Ectodermal cell (in vitro differentiated cells): ENCODE measurements around the gene CCDC159. TPM values are rescaled to one million over a fixed set of nuclear protein-coding genes. Genes with fewer than 3 reads are reported as not detected.
"Not testable (repeated sequence)": the region's sequence is repeated elsewhere in the genome, so short reads cannot be mapped to it uniquely, and the experiment has no call there.

ENCODE experiments used
- H3K27ac ChIP-seq: 2 replicates; pipeline ENCODE4 v1.7.0; 2013; ENCODE audit warnings: mild to moderate bottlenecking, low read depth, low read length; ENCODE audit not compliant: insufficient read depth, poor library complexity, severe bottlenecking
- H3K27me3 ChIP-seq: 2 replicates; pipeline ENCODE4 v1.7.0; 2013; ENCODE audit warnings: mild to moderate bottlenecking, low read length; ENCODE audit not compliant: insufficient read depth, control insufficient read depth, poor library complexity, severe bottlenecking
- H3K36me3 ChIP-seq: one replicate; pipeline ENCODE4 v1.7.0; 2013; ENCODE audit warnings: low read length; ENCODE audit not compliant: control insufficient read depth, insufficient read depth
- H3K4me1 ChIP-seq: one replicate; pipeline ENCODE4 v1.7.0; 2013; ENCODE audit warnings: low read length; ENCODE audit not compliant: control insufficient read depth, insufficient read depth
- H3K4me3 ChIP-seq: 2 replicates; pipeline ENCODE4 v1.7.0; 2013; ENCODE audit warnings: low read depth, low read length, control low read depth; ENCODE audit not compliant: insufficient read depth
- H3K9me3 ChIP-seq: 2 replicates; pipeline ENCODE4 v1.7.0; 2013; ENCODE audit warnings: mild to moderate bottlenecking, low read length, moderate library complexity; ENCODE audit not compliant: control insufficient read depth
- WGBS, 2 experiments: methylation state at CpG; one replicate each; pipeline ENCODE4 v1.1.7; 2013; ENCODE audit warnings: missing lambda C conversion rate in 2 of 2; 5-methylcytosine and 5-hydroxymethylcytosine counted together
- polyA plus RNA-seq, 4 experiments: library from polyadenylated mRNA; stranded (reverse); fragments of 50-300 nt; gene quantifications; one replicate each; pipeline ENCODE4 v1.2.3, GENCODE V29; 2013

Gene CCDC159, protein sequence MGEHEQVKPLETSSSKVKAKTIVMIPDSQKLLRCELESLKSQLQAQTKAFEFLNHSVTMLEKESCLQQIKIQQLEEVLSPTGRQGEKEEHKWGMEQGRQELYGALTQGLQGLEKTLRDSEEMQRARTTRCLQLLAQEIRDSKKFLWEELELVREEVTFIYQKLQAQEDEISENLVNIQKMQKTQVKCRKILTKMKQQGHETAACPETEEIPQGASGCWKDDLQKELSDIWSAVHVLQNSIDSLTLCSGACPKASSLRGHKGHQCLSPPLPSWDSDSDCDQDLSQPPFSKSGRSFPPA
- polyA plus RNA-seq (2013, experiment 1 of 4), result 8.9 TPM
- polyA plus RNA-seq (2013, experiment 2 of 4), result 11.5 TPM
- polyA plus RNA-seq (2013, experiment 3 of 4), result 8.6 TPM
- polyA plus RNA-seq (2013, experiment 4 of 4), result 11.9 TPM

DNA sequence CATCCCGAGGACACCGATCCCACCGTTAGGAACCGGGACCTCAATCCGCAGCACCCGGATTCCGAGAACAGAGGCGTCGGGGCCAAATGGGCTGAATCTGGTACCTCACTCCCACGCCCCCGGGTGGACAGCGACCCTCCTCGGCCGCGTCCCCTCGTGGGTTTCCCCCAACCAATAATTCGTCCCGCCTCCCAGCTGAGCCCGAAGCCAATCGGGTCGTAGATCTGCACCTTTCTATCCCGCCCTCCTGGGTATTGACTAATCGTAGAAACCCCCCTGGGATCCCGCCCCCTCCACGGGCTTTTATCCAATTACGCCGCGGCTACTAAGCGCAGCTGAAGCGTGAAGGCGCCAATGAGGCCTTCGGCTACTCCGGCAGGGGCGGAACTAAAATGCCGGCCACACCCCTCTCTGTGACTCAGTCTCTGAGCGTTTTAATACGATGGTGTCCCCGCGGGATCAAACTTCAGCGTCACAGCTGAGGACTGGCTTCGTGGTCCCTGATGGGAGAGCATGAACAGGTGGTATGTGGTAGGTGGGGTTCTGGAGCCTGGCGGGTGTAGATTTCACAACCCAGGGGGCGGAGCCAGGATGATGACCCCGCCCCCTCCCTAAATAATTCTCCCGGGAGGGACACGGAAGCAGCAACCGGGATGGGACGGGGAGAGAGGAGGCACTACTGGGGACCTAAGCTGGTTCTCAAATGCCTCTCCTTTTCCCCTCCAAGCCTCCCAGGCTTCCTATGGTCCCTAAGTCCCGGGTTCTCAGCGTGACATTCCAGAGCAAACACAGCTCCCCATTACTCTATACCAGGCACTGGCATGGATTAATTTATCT, at the start of gene CCDC159, which contains the start of gene TMEM205:
CCDC159 (plus strand) TSS at position 416 of the 837 bp plus-strand sequence; CDS start at position 504, 88 bp downstream.
TMEM205 (minus strand) TSS at position 165 of the 837 bp plus-strand sequence. CDS start 649 bp downstream, outside the sequence.
- Histone ChIP-seq H3K4me1 (peaks cover 5% of the 10 kb centered on the region), H3K27ac (no peak within 1 kb of the TSS), H3K9me3 (no peaks in the 10 kb centered on the region), H3K4me3 (peak within 1 kb of the TSS; percentile 53), H3K36me3 (peaks cover 2% of the 10 kb centered on the region), H3K27me3 (no peaks in the 10 kb centered on the region)
- 0% methylated on average over 50 of the region's 50 CpGs for WGBS, 2 experiments

DNA sequence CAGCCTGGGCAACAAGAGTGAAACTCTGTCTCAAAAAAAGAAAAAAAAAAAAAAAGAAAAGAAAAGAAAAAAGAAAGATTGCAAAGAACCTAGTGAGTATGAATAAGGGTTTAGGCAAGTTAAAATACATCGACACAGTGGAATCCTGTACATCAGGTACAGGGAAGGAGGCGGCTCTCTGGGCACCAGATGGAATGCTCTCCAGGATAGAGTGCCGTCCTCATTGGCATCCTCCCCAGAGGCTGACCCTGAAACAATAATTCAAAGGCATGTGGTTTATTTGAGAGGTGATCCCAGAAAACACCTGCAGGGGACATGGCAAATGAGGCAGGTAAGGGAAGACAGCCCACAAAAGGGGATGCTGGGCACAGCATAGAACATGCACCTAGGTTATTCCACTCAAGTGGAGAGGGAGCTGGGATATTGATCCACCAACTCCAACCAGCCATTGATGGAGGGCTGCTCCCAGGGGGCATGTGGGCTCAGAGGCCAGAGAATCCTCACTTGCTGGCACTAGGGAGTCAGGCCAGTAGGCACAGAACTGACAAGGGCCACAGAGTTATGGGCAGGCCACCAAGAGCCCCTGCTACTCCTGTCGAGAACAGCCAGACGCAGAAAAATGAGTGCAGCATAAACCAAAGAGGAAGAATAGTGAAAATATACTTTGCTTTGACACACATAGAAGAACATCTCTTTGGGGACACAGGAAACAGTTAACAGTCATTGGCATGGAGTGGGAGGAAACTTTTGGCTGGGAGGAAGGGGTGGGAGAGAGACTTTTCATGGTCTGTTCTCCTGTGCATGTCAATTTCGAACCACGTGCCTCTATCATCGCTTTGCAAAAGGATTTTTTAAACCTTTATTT, 46.1 kb upstream of the CCDC159 start:
- 95% methylated on average over 7 to 8 of the region's 8 CpGs for WGBS, 2 experiments
- no peak overlapping the region for H3K27ac ChIP-seq
- no peaks in the 10 kb centered on the region for H3K4me1 ChIP-seq
- H3K4me3 ChIP-seq, result no peak overlapping the region
- H3K36me3 ChIP-seq, result no peaks in the 10 kb centered on the region
- no peaks in the 10 kb centered on the region for H3K27me3 ChIP-seq
- no peaks in the 10 kb centered on the region for H3K9me3 ChIP-seq

DNA sequence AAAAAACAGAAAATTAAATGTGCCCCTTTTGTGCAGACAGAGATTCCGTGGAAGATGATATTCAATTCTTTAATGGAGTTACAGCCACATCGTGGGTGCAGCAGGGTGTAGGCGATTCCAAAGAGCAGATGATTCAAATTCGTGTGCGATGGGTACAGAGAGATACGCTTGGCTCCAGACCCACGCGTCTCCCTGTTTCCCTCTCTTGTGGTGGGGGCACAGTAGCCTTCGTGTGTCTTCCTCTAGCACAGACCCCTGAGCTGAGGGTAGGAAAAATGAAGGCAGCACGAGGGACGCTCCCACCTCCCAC, 45.6 kb upstream of the CCDC159 start:
- Histone ChIP-seq H3K36me3 (no peaks in the 10 kb centered on the region), H3K9me3 (no peaks in the 10 kb centered on the region), H3K27me3 (no peaks in the 10 kb centered on the region), H3K4me3 (no peak overlapping the region), H3K27ac (no peak overlapping the region), H3K4me1 (no peaks in the 10 kb centered on the region)
- WGBS, 2 experiments, result 90 to 91% methylated on average over 11 of the region's 11 CpGs

DNA sequence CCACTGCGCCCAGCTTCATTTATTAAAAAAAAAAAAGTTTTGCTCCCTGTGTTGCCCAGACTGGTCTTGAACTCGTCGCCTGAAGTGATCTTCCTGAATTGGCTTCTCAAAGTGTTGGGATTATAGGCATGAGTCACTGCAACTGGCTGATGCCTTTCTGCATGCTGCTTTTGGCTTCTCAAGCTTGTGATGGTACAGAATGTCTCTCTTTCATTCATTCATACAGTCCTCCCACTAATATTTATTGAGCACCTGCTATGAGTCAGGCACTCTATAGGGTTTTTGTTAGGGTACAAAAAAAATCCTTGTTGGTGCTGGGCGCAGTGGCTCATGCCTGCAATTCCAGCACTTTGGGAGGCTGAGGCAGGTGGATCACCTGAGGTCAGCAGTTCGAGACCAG, 41.4 kb upstream of the CCDC159 start:
- WGBS, 2 experiments, result 93 to 94% methylated on average over 5 of the region's 5 CpGs
- Histone ChIP-seq H3K4me1 (no peaks in the 10 kb centered on the region), H3K36me3 (no peaks in the 10 kb centered on the region), H3K4me3 (no peak overlapping the region), H3K27ac (no peak overlapping the region), H3K9me3 (no peaks in the 10 kb centered on the region), H3K27me3 (no peaks in the 10 kb centered on the region)

DNA sequence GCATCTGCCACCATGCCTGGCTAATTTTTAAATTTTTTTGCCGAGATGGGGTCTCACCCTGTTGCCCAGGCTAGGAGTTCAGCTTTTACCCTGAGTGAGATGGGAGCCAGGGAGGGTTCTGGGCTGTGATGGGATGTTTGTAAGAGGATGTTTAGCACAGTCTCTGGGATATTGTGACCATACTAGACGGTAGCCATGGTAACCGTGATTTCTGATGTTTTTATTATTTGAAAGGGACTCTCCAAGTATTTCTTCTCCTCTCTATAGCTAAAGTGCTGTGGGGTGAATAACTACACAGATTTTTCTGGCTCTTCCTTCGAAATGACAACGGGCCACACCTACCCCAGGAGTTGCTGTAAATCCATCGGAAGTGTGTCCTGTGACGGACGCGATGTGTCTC, 40.0 kb upstream of the CCDC159 start:
- WGBS, 2 experiments, result 93 to 94% methylated on average over 9 of the region's 9 CpGs
- Histone ChIP-seq H3K4me1 (no peaks in the 10 kb centered on the region), H3K27ac (no peak overlapping the region), H3K36me3 (no peaks in the 10 kb centered on the region), H3K4me3 (no peak overlapping the region), H3K9me3 (no peaks in the 10 kb centered on the region), H3K27me3 (no peaks in the 10 kb centered on the region)

DNA sequence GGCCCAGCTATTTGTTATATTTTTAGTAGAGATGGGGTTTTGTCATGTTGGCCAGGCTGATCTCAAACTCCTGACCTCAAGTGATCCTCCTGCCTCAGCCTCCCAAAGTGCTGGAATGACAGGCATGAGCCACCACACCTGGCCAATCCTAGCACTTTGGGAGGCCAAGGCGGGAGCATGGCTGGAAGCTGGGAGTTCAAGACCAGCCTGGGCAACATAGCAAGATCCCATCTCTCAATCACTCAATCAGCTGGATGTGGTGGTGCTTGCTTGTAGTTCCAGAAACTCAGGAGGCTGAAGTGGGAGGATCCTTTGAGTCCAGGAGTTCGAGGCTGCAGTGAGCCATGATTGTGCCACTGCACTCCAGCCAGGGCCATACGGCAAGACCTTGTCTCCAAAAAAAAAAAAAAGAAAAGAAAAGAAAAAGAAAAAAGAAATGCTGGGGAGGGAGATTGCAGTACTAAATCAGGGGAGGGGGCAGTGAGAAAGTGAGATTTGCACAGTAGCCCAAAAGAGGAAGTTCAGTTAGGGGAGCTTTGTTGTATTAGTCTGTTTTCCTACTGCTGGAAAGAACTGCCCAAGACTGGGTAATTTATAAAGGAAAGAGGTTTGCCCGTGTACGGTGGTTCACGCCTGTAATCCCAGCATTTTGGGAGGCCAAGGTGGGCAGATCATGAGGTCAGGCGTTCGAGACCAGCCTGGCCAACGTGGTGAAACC, 25.9 kb upstream of the CCDC159 start:
- WGBS, 2 experiments, result 90 to 95% methylated on average over 9 of the region's 9 CpGs
- H3K27ac ChIP-seq, H3K4me3 ChIP-seq, H3K36me3 ChIP-seq, H3K4me1 ChIP-seq, H3K9me3 ChIP-seq, H3K27me3 ChIP-seq: not testable (repeated sequence)

DNA sequence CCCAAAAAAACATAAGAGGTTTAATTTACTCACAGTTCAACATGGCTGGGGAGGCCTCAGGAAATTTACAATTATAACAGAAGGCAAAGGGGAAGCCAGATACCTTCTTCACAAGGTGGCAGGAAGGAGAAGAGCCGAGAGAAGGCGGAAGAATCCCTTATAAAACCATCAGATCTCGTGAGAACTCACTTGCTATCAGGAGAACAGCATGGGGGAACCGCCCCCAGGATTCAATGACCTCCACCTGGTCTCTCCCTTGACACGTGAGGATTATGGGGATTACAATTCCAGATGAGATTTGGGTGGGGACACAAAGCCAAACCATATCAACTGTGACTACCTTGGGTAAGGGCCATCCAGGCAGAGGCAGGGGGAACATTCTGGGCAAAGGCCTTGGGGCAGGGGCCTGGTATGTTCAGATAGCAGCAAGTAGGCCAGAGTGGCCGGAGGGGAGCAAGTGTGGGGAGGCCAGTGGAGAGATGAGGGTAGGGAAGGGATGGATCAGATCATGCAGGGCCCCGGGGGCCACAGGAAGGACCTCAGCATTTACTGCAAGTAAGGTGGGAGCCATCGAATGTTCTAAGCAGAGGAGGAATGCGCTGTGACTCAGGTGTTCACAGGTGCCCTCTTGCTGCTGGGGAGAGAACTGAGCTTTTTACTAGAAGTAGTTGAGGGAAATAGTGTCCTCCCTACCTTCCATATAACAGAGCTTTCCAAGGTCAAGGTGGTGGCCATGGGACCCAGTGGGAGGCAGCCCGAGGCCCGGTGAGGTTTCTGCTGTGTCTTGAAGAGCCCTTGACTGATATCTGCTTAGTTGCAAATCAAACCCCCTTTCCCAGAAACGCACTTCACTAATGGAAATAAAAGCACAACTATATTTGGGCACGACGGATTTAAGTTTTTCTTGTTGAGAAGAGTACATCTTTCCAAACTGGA, 24.9 kb upstream of the CCDC159 start:
- Histone ChIP-seq H3K27ac (no peak overlapping the region), H3K4me1 (no peaks in the 10 kb centered on the region), H3K27me3 (no peaks in the 10 kb centered on the region), H3K4me3 (no peak overlapping the region), H3K9me3 (no peaks in the 10 kb centered on the region), H3K36me3 (no peaks in the 10 kb centered on the region)
- WGBS, 2 experiments, result 87 to 90% methylated on average over 14 of the region's 14 CpGs

DNA sequence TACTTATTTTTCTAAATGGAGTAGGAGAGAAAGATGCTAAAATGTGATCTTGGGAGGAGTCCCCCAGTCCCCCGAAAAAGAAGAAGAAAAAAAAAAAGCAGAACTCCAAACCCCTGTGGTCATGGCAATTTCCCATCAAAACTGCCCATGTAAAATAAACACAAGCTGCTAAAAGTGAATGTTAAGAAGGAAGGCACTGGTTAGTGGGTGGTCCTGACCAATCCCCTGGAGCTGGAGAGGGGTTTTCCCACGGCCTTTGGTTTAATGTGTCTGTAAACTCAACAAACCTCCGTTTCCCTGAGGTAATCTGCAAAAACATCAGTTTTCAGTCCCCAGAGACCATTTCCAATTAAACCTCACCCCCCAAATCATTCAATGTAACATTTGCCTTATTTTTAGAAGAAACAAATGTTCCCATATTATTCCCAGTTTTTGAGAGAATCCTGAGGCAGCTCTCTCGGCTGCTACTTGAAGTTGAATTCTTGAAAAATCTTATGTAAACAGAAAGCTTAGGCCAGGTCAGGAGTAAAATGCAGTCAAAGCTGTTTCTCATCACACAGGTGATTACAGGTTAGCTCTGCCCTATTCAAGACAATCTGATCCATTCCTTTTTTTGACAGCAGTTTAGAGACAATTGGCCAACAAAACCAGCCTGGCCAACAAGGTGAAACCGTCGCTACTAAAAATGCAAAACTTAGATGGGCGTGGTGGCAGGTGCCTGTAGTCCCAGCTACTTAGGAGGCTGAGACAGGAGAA, 23.9 kb upstream of the CCDC159 start:
- no peaks in the 10 kb centered on the region for H3K27me3 ChIP-seq
- H3K36me3 ChIP-seq, result no peaks in the 10 kb centered on the region
- no peak overlapping the region for H3K4me3 ChIP-seq
- no peaks in the 10 kb centered on the region for H3K4me1 ChIP-seq
- no peaks in the 10 kb centered on the region for H3K9me3 ChIP-seq
- WGBS, 2 experiments, result 74 to 79% methylated on average over 6 to 7 of the region's 7 CpGs
- H3K27ac ChIP-seq, result no peak overlapping the region
